ENCODE results near the gene E4F1. TPM values are rescaled to one million over a fixed set of nuclear protein-coding genes. Genes with fewer than 3 reads are reported as not detected.

E4F1 gene
- total and polyA plus RNA-seq, 9 of the 15 experiments (the other 6 are each of a cell fraction or from before 2014, with no cell fraction given) = 0.48 to 94.9 (median 20.4) TPM

- 83% methylated on average over 8 of the region's 10 CpGs for WGBS (ENCODE audit: insufficient coverage, low coverage, missing lambda C conversion rate)
- Histone ChIP-seq H3K9me3 (replicated peaks; ENCODE audit: control insufficient read depth, insufficient read depth, low read depth, low read length) (no peaks in the 10 kb centered on the region), H3K4me3 (no peak overlapping the region), H3K36me3 (ENCODE audit: control insufficient read depth, insufficient read depth, low read length) (peaks cover 68% of the 10 kb centered on the region; the same call in 1 of the 3 replicates), H3K79me2 (ENCODE audit: control insufficient read depth, insufficient read depth, low read length) (no peaks in the 10 kb centered on the region), H2AFZ (ENCODE audit: low read depth, low read length) (no peak overlapping the region), H3K27me3 (ENCODE audit: control insufficient read depth in 2 of 2, insufficient read depth in 2 of 2, low read length in 2 of 2) (no peaks in the 10 kb centered on the region), H3K27ac (ENCODE audit: extremely low read depth, low read depth, low read length) (no peak overlapping the region), H3K4me2 (ENCODE audit: insufficient read depth, low read length) (no peak overlapping the region), H3K4me1 (replicated peaks in 1 of 2; ENCODE audit: control insufficient read depth in 2 of 2, insufficient read depth in 2 of 2, low read length in 2 of 2) (peaks cover 0 to 65% of the 10 kb centered on the region in 2 experiments; a peak in 2 of 5 replicates), H3K9ac (ENCODE audit: insufficient read depth in 1 of 2, low read depth in 2 of 2, low read length in 2 of 2) (no peak overlapping the region; a peak in 1 of 4 replicates), H4K20me1 (replicated peaks; ENCODE audit: control insufficient read depth, insufficient read depth, low read length) (no peaks in the 10 kb centered on the region; the same call in 1 of the 2 replicates), H3K9me1 (ENCODE audit: control insufficient read depth, insufficient read depth, low read length) (no peaks in the 10 kb centered on the region)
- no TSS peak for BruUV-seq (replicated peaks)
- DNase-seq (ENCODE audit: extremely low read depth in 1 of 4, low spot score in 3 of 4) (no peak), FAIRE-seq (no peak), ATAC-seq (no peak)
- intact Hi-C loops (cut with micrococcal nuclease) (no loop called here), in situ Hi-C loops (cut with MboI) (no loop called here)
- ChIA-PET POLR2A (interaction anchor here (0.5 to 4.3 kb wide), 3 partner anchors 13 to 143 kb away, joined by 3 to 27 read pairs (median 5); partner anchors contain the start of gene TRAF7), CTCF (ENCODE audit: low intra/inter-chr PET ratio) (no interaction called here)
- TF ChIP-seq ZNF318 (IDR thresholded peaks at IDR 0.05; ENCODE audit: borderline replicate concordance in 1 of 2, low read depth in 1 of 2) (no peak), HNRNPUL1 (IDR thresholded peaks at IDR 0.05; ENCODE audit: low read length) (no peak), POLR3G (IDR thresholded peaks at IDR 0.05; ENCODE audit: extremely low read depth, insufficient read length, insufficient replicate concordance) (no peak)
These were observed 47.9 kb upstream of the E4F1 start for GRCh38 chr16:2175454-2175853.

Data from K562 (cell line).